Prostate gland (tissue), 2 donors: ENCODE measurements around the gene CEP250. TPM values are rescaled to one million over a fixed set of nuclear protein-coding genes. Genes with fewer than 3 reads are reported as not detected.

Experiments used
- DNase-seq: peaks from one replicate; pipeline ENCODE4 v3.0.0-alpha.2; 2019; ENCODE audit warnings: low spot score
- H3K27ac ChIP-seq, 2 donors: fragments of 200-600 bp; sonication (generic); 2 replicates each; pipeline ENCODE4 v1.5.1; 2017 to 2019
- H3K27me3 ChIP-seq: fragments of 200-600 bp; sonication (generic); replicated peaks from 2 replicates; pipeline ENCODE4 v1.5.1; 2019; ENCODE audit not compliant: insufficient read depth
- H3K36me3 ChIP-seq, 2 donors: fragments of 200-600 bp; sonication (generic); 1 replicate in 1 of 2; 2 replicates in 1 of 2; pipeline versions ENCODE4 v1.5.1 to v1.8.1; 2017 to 2019
- H3K4me1 ChIP-seq: fragments of 200-600 bp; sonication (generic); replicated peaks from 2 replicates; pipeline ENCODE4 v1.5.1; 2019
- H3K4me3 ChIP-seq, 2 donors: fragments of 200-600 bp; sonication (generic); 2 replicates each; pipeline ENCODE4 v1.5.1; 2017 to 2019
- H3K9me3 ChIP-seq: fragments of 200-600 bp; sonication (generic); 2 replicates; pipeline ENCODE4 v1.5.1; 2017
- CTCF ChIP-seq, 4 experiments: fragments of 200-600 bp in 2 of 4; fragments of 450-650 bp in 2 of 4; sonication (generic) in 2 of 4; IDR thresholded peaks; 1 replicate in 3 of 4; 2 replicates in 1 of 4; pipeline ENCODE4 v1.5.1; 2016 to 2019; ENCODE audit warnings: antibody characterized with exemption in 4 of 4, mild to moderate bottlenecking in 2 of 4, moderate library complexity in 2 of 4
- POLR2A ChIP-seq: fragments of 450-650 bp; IDR thresholded peaks from one replicate; pipeline ENCODE4 v1.6.1; 2016; ENCODE audit warnings: antibody characterized with exemption, mild to moderate bottlenecking
- POLR2AphosphoS5 ChIP-seq: sonication (generic); formaldehyde crosslinking; IDR thresholded peaks from one replicate; pipeline ENCODE4 v1.6.1; 2017; ENCODE audit warnings: antibody characterized with exemption
- WGBS: methylation state at CpG from one replicate; pipeline ENCODE4 v1.1.5; 2018; 5-methylcytosine and 5-hydroxymethylcytosine counted together
- intact Hi-C: fragments of 100-400 bp; cut with DNase I; formaldehyde crosslinking; loops from one replicate; pipeline ENCODE4 v1.14.2; 2022
- total RNA-seq, 2 donors: library from RNA; depleted of rRNA; stranded (reverse); fragments of >200 nt; gene quantifications; one replicate each; pipeline ENCODE4 v1.1.0, GENCODE V29; 2016

Gene CEP250
- total RNA-seq, 2 donors from 2014 or later, result 35.2 to 36.9 TPM

DNA sequence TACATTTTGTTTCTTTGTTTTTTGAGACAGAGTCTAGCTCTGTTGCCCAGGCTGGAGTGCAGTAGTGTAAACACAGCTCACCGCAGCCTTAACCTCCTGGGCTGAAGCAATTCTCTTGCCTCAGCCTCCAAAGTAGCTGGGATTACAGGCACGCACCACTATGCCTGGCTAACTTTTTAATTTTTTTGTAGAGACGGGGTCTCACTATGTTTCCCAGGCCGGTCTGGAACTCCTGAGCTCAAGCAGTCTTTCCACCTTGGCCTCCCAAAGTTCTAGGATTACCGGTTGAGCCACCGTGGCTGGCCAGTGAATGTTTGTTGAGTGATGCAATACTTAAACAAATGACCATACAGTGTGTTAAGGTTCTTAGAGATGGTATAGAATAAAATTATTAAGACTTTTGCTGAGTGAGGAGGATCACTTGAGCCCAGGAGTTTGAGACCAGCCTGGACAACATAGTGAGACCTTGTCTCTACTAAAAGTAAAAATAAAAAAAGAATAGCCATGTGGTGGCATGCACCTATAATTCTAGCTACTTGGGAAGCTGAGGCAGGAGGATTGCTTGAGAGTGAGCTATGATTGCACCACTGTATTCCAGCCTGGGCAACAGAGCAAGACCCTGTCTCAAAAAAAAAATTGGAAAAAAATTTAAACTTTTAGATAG, 13.4 kb downstream of the CEP250 start:
- Histone ChIP-seq H3K36me3 (peaks cover 3 to 9% of the 10 kb centered on the region in 2 donors), H3K4me1 (no peaks in the 10 kb centered on the region), H3K27me3 (no peaks in the 10 kb centered on the region), H3K4me3 (no peak overlapping the region), H3K9me3 (no peaks in the 10 kb centered on the region), H3K27ac (no peak overlapping the region)
- no peak for DNase-seq
- intact Hi-C loops, result loop anchor here (10.0 kb wide), 4 partner anchors 76 to 416 kb away; partner anchors contain the start of genes ERGIC3, NFS1, ROMO1 and SPAG4
- WGBS, result 67% methylated on average over 6 of the region's 6 CpGs
- TF ChIP-seq POLR2AphosphoS5 (no peak), POLR2A (no peak), CTCF (IDR thresholded peaks at IDR 0.05) (no peak)

DNA sequence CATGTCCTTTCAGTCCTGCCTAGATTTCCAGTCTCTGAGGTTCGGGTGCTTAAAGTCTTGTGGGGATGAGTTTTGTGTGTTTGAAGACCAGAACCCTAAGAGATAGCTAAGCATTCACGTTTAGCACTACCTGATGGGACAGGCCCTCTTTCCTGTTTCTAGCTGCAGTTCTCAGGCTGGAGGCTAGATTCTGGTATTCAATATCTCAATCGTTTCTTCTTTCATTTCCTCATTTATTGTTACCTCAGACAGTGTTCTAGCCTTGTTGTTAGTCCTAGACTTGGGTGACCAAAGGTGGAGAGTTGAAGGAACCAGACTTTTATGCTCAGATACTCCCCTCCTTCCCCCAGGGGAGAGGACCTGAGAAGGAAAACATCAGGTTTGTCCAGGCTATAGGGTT, 16.8 kb downstream of the CEP250 start:
- intact Hi-C loops, result no loop called here
- WGBS, result 87% methylated on average over 3 of the region's 3 CpGs
- TF ChIP-seq CTCF (IDR thresholded peaks at IDR 0.05) (no peak), POLR2AphosphoS5 (no peak), POLR2A (no peak)

GRCh38 chr20:35473684-35474083, 18.3 kb downstream of the CEP250 start:
- Histone ChIP-seq H3K27me3 (no peaks in the 10 kb centered on the region), H3K4me3 (no peak overlapping the region), H3K9me3 (no peaks in the 10 kb centered on the region), H3K36me3 (peaks cover 4 to 11% of the 10 kb centered on the region in 2 donors), H3K27ac (no peak overlapping the region), H3K4me1 (no peaks in the 10 kb centered on the region)
- 93% methylated on average over 8 of the region's 8 CpGs for whole genome bisulfite sequencing
- TF ChIP-seq POLR2AphosphoS5, result no peak
- no peak for TF ChIP-seq CTCF (IDR thresholded peaks at IDR 0.05)
- no peak for TF ChIP-seq POLR2A
- no peak for DNase-seq
- intact Hi-C loops, result no loop called here

More for the DNA sequence above, 16.8 kb downstream of the CEP250 start:
- no peak overlapping the region for H3K27ac ChIP-seq
- no peak for DNase-seq
- H3K27me3 ChIP-seq, result no peaks in the 10 kb centered on the region
- H3K36me3 ChIP-seq, result peaks cover 4 to 8% of the 10 kb centered on the region in 2 donors
- no peak overlapping the region for H3K4me3 ChIP-seq
- H3K4me1 ChIP-seq, result no peaks in the 10 kb centered on the region
- no peaks in the 10 kb centered on the region for H3K9me3 ChIP-seq

DNA sequence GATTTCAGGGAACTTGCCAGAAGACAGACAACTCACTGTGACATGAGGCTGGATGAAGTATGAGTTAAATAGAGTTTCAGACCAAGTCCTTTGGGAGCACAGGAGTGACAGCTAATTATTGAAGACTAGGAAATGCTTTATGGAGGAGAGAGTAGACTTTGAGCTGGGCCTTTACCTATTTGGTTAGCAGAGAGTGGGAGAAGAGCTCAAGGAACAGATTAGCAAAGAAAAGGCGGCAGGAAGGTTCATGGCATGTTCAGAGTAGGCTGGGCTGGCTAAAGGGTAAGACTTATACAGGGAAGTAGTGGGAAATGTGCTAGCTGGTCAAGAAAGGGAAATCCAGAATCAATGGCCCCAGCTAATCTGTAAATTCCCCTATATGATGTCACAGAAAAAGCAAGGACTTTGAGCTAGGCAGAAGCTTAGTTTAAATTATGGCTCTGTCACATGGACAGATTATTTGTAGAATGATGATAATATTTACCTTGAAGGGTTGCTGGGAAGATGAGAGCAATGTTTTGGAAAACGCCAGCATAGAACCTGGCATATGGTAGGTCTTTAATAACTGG, 19.0 kb downstream of the CEP250 start:
- WGBS, result 78% methylated on average over 2 of the region's 2 CpGs
- intact Hi-C loops, result no loop called here
- no peaks in the 10 kb centered on the region for H3K4me1 ChIP-seq
- no peaks in the 10 kb centered on the region for H3K27me3 ChIP-seq
- TF ChIP-seq POLR2AphosphoS5 (no peak), POLR2A (no peak), CTCF (IDR thresholded peaks at IDR 0.05) (no peak)
- no peaks in the 10 kb centered on the region for H3K9me3 ChIP-seq
- no peak overlapping the region for H3K27ac ChIP-seq
- H3K36me3 ChIP-seq, result peaks cover 7 to 18% of the 10 kb centered on the region in 2 donors
- no peak overlapping the region for H3K4me3 ChIP-seq
- no peak for DNase-seq

DNA sequence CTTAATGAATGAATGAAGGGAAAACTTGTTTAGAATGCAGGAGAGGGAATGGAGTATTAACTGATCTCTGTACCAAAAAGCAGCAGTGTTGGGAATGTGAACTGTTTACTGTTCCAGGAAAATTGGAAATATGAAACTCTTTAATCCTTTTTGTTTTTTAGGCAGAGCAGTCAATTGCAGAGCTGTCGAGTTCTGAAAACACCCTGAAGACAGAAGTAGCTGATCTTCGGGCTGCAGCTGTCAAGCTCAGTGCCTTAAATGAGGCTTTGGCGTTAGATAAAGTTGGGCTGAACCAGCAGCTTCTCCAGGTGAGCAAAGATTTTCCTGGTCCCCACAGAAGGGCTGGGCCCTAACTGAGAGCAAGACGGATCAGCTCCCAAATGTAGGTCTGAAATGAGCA, 20.9 kb downstream of the CEP250 start:
- WGBS, result 79% methylated on average over 4 of the region's 4 CpGs
- no peak for TF ChIP-seq POLR2AphosphoS5
- TF ChIP-seq CTCF (IDR thresholded peaks at IDR 0.05), result no peak
- TF ChIP-seq POLR2A, result no peak
- no peak overlapping the region for H3K27ac ChIP-seq
- H3K4me3 ChIP-seq, result no peak overlapping the region
- intact Hi-C loops, result no loop called here
- no peaks in the 10 kb centered on the region for H3K4me1 ChIP-seq
- DNase-seq, result no peak
- H3K36me3 ChIP-seq, result peaks cover 11 to 18% of the 10 kb centered on the region in 2 donors
- no peaks in the 10 kb centered on the region for H3K27me3 ChIP-seq
- H3K9me3 ChIP-seq, result no peaks in the 10 kb centered on the region
